ENCODE measurements around the gene RUBCNL. TPM values are rescaled to one million over a fixed set of nuclear protein-coding genes. Genes with fewer than 3 reads are reported as not detected.

The RUBCNL gene
- total and polyA plus RNA-seq, 9 donors: 0.57 to 4.5 (median 1.5) TPM

DNA sequence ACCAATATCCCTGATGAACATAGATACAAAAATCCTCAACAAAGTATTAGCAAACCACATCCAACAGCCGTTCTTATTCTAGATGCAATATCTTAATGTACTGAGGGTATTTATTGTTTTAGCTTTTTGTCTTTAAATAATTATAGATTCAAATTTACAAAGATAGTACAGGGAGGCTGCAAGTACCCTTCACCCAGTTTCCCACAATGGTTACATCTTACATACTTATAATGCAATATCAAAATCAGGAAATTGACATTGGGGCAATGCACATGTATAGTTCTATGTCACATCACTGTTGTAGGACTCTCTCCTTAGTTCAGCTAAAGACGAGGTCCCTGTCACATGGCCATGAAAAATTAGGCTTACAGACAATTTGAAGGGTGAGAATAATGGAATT, 75.8 kb downstream of the RUBCNL start:
- H3K4me1 ChIP-seq (ENCODE audit: insufficient read depth): no peaks in the 10 kb centered on the region
- H3K27ac ChIP-seq: no peak overlapping the region
- no peak overlapping the region for H3K4me3 ChIP-seq
- H3K9me3 ChIP-seq: no peaks in the 10 kb centered on the region
- H3K27me3 ChIP-seq: no peaks in the 10 kb centered on the region
- intact Hi-C loops (cut with DNase I): no loop called here
- no peaks in the 10 kb centered on the region for H3K36me3 ChIP-seq
- TF ChIP-seq POLR2A (IDR thresholded peaks at IDR 0.05): no peak
- TF ChIP-seq EP300 (IDR thresholded peaks at IDR 0.05): no peak
- TF ChIP-seq, protein P1, sequence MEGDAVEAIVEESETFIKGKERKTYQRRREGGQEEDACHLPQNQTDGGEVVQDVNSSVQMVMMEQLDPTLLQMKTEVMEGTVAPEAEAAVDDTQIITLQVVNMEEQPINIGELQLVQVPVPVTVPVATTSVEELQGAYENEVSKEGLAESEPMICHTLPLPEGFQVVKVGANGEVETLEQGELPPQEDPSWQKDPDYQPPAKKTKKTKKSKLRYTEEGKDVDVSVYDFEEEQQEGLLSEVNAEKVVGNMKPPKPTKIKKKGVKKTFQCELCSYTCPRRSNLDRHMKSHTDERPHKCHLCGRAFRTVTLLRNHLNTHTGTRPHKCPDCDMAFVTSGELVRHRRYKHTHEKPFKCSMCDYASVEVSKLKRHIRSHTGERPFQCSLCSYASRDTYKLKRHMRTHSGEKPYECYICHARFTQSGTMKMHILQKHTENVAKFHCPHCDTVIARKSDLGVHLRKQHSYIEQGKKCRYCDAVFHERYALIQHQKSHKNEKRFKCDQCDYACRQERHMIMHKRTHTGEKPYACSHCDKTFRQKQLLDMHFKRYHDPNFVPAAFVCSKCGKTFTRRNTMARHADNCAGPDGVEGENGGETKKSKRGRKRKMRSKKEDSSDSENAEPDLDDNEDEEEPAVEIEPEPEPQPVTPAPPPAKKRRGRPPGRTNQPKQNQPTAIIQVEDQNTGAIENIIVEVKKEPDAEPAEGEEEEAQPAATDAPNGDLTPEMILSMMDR (IDR thresholded peaks at IDR 0.05): no peak
- no peak for DNase-seq
- 82 to 90% (median 83%) methylated on average over 2 of the region's 2 CpGs for WGBS, 3 donors

DNA sequence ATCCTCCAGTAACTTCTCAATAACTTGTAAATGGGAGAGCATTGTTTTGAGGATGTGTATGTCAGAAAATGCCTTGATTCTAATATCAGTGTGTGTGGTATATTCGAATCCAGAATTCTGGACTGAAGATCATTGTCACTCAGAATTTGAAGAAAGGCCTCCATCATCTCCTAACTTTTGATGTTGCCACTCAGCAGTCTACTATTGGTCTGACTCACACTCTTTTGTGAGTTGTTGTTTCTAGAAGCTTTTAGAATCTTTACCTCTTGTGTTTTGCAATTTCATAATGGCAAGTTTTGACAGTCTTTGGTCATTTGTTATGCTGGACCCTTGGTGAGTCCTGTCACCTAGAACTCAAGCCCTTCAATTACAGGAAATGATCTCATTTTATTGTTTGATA, 77.0 kb downstream of the RUBCNL start:
- Histone ChIP-seq H3K9me3 (no peaks in the 10 kb centered on the region), H3K4me3 (no peak overlapping the region), H3K27me3 (no peaks in the 10 kb centered on the region), H3K27ac (no peak overlapping the region), H3K36me3 (no peaks in the 10 kb centered on the region), H3K4me1 (ENCODE audit: insufficient read depth) (no peaks in the 10 kb centered on the region)
- TF ChIP-seq EP300 (IDR thresholded peaks at IDR 0.05): no peak
- TF ChIP-seq POLR2A (IDR thresholded peaks at IDR 0.05): no peak
- TF ChIP-seq, protein P1 (IDR thresholded peaks at IDR 0.05): no peak
- 59 to 81% (median 78%) methylated on average over 1 of the region's 1 CpG for WGBS, 3 donors
- DNase-seq: no peak
- intact Hi-C loops (cut with DNase I): no loop called here

DNA sequence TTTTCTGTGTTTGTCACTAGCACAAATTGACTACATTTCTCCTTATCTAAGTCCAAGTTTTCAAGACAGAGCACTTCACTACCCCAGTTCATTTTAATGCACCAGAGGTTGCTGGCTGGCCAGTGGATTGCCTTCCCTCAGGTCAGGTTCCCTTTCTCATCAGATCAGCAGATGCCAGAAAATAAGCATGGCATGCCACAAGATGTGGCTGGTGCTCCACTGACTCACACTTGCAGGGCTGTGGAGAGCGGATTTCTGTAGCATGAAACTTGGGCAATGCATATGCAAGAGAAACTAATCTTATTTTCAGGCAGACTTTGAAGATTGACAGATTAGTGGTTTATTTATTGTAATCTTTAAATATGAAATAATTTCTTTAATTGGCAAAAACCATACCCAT, 79.5 kb downstream of the RUBCNL start:
- Histone ChIP-seq H3K27ac (no peak overlapping the region), H3K27me3 (no peaks in the 10 kb centered on the region), H3K4me1 (ENCODE audit: insufficient read depth) (no peaks in the 10 kb centered on the region), H3K9me3 (no peaks in the 10 kb centered on the region), H3K4me3 (no peak overlapping the region), H3K36me3 (no peaks in the 10 kb centered on the region)
- no peak for TF ChIP-seq EP300 (IDR thresholded peaks at IDR 0.05)
- TF ChIP-seq POLR2A (IDR thresholded peaks at IDR 0.05): no peak
- TF ChIP-seq, protein P1 (IDR thresholded peaks at IDR 0.05): no peak
- WGBS, 3 donors: 89 to 97% (median 92%) methylated on average over 1 of the region's 1 CpG
- DNase-seq: no peak
- intact Hi-C loops (cut with DNase I): no loop called here

DNA sequence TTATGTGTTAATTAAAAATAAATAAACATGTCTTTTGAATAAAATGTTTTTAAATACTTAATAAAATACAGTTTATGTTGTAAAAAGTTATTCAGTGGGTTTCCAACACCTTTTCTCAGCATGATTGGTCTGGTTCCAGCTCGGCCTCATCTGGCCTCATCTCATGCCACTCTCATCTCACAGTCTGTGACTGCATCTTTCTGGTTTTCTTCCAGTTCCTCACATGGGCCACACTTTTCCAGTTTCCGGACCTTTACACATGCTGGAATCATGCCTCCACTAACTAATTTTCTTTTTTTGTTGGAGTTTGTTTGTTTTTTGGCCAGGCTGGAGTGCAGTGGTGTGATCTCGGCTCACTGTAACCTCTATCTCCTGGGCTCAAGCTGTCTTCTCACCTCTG, 82.5 kb downstream of the RUBCNL start:
- H3K36me3 ChIP-seq: no peaks in the 10 kb centered on the region
- H3K27me3 ChIP-seq: no peaks in the 10 kb centered on the region
- H3K4me3 ChIP-seq: no peak overlapping the region
- intact Hi-C loops (cut with DNase I): no loop called here
- no peaks in the 10 kb centered on the region for H3K9me3 ChIP-seq
- H3K4me1 ChIP-seq (ENCODE audit: insufficient read depth): no peaks in the 10 kb centered on the region
- no peak overlapping the region for H3K27ac ChIP-seq
- 81 to 86% (median 84%) methylated on average over 3 of the region's 3 CpGs for WGBS, 3 donors
- TF ChIP-seq, protein P1 (IDR thresholded peaks at IDR 0.05): no peak
- TF ChIP-seq POLR2A (IDR thresholded peaks at IDR 0.05) (no peak), EP300 (IDR thresholded peaks at IDR 0.05) (no peak)
- no peak for DNase-seq

Measured in ovary (tissue), 9 donors.